Measurements from ENCODE around the gene RMDN2. TPM values are rescaled to one million over a fixed set of nuclear protein-coding genes. Genes with fewer than 3 reads are reported as not detected.

The RMDN2 gene
- total RNA-seq, 4 donors from 2014 or later: 3.7 to 10.5 (median 4.2) TPM

DNA sequence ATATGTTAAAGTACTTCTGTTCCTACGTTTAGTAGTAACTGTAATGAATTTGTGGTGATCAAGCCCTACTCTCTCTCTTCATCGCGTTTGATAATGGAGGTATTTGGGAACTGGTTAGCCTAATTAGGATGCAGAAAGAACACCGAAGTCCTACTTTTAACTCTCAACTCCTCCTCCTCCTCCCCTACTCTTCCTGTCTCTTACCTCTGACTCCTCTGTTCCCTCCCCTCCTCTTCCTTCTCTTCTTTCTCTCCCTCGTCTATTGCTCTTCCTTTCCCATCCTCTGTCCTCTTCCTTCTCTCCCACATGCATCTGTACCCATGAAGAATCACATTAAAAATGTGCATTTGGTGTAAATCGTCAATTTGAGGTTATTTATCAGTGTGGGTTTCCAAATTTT lies 57.8 kb downstream of the RMDN2 start:
- intact Hi-C loops (cut with DNase I; ENCODE audit: low total_unique reads): loop anchor here (10.0 kb wide), 2 partner anchors 132 to 292 kb away; no protein-coding TSS in a partner anchor
- TF ChIP-seq, protein P1, sequence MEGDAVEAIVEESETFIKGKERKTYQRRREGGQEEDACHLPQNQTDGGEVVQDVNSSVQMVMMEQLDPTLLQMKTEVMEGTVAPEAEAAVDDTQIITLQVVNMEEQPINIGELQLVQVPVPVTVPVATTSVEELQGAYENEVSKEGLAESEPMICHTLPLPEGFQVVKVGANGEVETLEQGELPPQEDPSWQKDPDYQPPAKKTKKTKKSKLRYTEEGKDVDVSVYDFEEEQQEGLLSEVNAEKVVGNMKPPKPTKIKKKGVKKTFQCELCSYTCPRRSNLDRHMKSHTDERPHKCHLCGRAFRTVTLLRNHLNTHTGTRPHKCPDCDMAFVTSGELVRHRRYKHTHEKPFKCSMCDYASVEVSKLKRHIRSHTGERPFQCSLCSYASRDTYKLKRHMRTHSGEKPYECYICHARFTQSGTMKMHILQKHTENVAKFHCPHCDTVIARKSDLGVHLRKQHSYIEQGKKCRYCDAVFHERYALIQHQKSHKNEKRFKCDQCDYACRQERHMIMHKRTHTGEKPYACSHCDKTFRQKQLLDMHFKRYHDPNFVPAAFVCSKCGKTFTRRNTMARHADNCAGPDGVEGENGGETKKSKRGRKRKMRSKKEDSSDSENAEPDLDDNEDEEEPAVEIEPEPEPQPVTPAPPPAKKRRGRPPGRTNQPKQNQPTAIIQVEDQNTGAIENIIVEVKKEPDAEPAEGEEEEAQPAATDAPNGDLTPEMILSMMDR (IDR thresholded peaks at IDR 0.05): no peak
- TF ChIP-seq POLR2A (IDR thresholded peaks at IDR 0.05): no peak
- WGBS, 2 donors: 71 to 74% methylated on average over 6 of the region's 6 CpGs
- DNase-seq (ENCODE audit: low spot score in 2 of 2): no peak
- H3K4me3 ChIP-seq (ENCODE audit: low read depth, poor library complexity, severe bottlenecking): no peak overlapping the region

DNA sequence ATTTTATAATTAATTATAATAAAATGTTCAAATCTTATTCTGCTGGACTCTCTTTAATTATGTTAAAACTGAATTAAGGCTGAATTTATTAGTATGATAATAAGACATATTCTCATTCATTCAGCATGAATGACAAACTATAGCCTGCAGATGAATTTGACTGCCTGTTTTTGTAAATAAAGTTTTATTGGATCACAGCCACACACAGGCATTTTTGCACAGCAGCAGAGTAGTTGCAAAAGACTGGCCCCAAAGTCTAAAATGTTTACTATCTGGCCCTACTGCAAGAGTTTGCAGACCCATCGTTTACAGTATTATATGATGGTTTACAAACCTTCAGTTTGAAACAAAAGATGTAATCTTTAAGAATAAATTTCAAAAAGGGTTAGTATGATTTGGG lies 58.6 kb downstream of the RMDN2 start:
- WGBS, 2 donors: 76 to 85% methylated on average over 1 of the region's 1 CpG

DNA sequence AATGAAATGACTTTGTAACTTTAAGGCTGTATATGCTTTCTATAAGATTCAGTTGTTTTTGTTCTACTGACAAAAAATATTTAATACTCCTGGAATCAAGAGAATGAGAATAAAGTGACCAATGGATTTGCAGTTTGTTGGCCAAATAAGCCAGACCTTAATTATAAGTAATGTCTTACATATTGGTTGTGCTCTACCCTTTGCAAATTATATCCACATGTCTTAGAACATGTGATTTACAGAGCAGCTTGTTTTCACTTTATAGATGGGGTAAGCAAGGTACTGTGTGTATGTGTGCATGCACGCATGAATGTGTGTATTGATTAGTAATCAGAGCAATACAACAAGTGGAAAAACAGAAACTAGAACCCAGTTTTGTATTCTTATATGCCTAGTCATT lies 59.1 kb downstream of the RMDN2 start:
- WGBS, 2 donors: 42 to 80% methylated on average over 1 of the region's 1 CpG
- intact Hi-C loops (cut with DNase I; ENCODE audit: low total_unique reads): loop anchor here (10.0 kb wide), 2 partner anchors 131 to 291 kb away; no protein-coding TSS in a partner anchor
- TF ChIP-seq POLR2A (IDR thresholded peaks at IDR 0.05): no peak
- TF ChIP-seq, protein P1 (IDR thresholded peaks at IDR 0.05): no peak
- no peak for DNase-seq (ENCODE audit: low spot score in 2 of 2)
- no peak overlapping the region for H3K4me3 ChIP-seq (ENCODE audit: low read depth, poor library complexity, severe bottlenecking)

More for the DNA sequence above, 58.6 kb downstream of the RMDN2 start:
- no peak for TF ChIP-seq POLR2A (IDR thresholded peaks at IDR 0.05)
- TF ChIP-seq, protein P1 (IDR thresholded peaks at IDR 0.05): no peak
- H3K4me3 ChIP-seq (ENCODE audit: low read depth, poor library complexity, severe bottlenecking): no peak overlapping the region
- no peak for DNase-seq (ENCODE audit: low spot score in 2 of 2)
- intact Hi-C loops (cut with DNase I; ENCODE audit: low total_unique reads): loop anchor here (10.0 kb wide), 2 partner anchors 131 to 291 kb away; no protein-coding TSS in a partner anchor

DNA sequence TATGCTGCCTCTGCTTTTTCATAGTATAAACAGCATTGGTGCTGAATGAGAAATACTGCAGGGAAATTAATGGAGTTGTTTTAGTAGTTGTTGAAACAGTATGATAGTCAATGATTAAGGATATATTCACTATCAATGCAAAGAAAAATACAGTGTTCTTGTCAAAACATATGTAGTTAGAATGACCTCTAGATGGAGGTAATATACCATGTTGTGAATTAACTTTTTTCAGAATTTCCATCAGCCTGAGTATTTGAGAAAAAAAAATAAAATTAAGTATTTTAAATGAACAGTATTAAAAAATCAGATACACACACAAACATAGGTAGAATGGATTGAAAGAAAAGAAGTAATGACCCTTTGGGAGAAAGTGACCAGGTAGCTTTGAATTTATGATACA lies 59.5 kb downstream of the RMDN2 start:
- no peak for DNase-seq (ENCODE audit: low spot score in 2 of 2)

DNA sequence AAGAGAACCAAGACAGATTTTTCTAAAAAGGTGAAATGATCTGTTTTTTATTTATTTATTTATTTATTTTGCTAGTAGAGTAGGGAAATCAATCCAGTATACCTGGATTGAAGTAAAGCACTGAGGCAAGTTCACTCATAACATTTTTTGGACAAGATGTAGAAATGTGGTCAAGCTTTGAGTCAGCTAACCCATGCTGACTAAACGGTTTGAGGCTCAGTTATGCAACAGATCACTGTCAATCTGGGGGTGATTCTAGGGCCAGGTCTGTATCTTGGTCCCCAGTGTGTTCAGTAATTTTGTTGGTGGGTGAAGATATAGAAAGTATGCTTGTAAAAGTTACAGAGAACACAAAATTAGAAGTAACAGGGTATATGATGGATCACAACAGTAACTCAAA lies 60.2 kb downstream of the RMDN2 start:
- TF ChIP-seq POLR2A (IDR thresholded peaks at IDR 0.05): no peak
- TF ChIP-seq, protein P1 (IDR thresholded peaks at IDR 0.05): no peak
- DNase-seq (ENCODE audit: low spot score in 2 of 2): no peak
- no peak overlapping the region for H3K4me3 ChIP-seq (ENCODE audit: low read depth, poor library complexity, severe bottlenecking)
- 48 to 70% methylated on average over 1 of the region's 1 CpG for WGBS, 2 donors
- intact Hi-C loops (cut with DNase I; ENCODE audit: low total_unique reads): loop anchor here (10.0 kb wide), 2 partner anchors 129 to 289 kb away; no protein-coding TSS in a partner anchor

More for the DNA sequence above, 59.5 kb downstream of the RMDN2 start:
- TF ChIP-seq, protein P1 (IDR thresholded peaks at IDR 0.05): no peak
- TF ChIP-seq POLR2A (IDR thresholded peaks at IDR 0.05): no peak
- no peak overlapping the region for H3K4me3 ChIP-seq (ENCODE audit: low read depth, poor library complexity, severe bottlenecking)
- intact Hi-C loops (cut with DNase I; ENCODE audit: low total_unique reads): loop anchor here (10.0 kb wide), 2 partner anchors 130 to 290 kb away; no protein-coding TSS in a partner anchor
